ENCODE data around the gene LMNA.

- TF ChIP-seq CTCF (IDR thresholded peaks at IDR 0.05) (no peak), POLR2A (IDR thresholded peaks at IDR 0.05) (no peak)
Observed at GRCh38 chr1:156095906-156096508, 18.5 kb upstream of the LMNA start.

Data from right lobe of liver (tissue), 4 donors.